ENCODE results near the gene PHAF1. TPM values are rescaled to one million over a fixed set of nuclear protein-coding genes. Genes with fewer than 3 reads are reported as not detected.

Gene PHAF1
- total and polyA plus RNA-seq, 10 donors = 5.5 to 44.0 (median 18.4) TPM

DNA sequence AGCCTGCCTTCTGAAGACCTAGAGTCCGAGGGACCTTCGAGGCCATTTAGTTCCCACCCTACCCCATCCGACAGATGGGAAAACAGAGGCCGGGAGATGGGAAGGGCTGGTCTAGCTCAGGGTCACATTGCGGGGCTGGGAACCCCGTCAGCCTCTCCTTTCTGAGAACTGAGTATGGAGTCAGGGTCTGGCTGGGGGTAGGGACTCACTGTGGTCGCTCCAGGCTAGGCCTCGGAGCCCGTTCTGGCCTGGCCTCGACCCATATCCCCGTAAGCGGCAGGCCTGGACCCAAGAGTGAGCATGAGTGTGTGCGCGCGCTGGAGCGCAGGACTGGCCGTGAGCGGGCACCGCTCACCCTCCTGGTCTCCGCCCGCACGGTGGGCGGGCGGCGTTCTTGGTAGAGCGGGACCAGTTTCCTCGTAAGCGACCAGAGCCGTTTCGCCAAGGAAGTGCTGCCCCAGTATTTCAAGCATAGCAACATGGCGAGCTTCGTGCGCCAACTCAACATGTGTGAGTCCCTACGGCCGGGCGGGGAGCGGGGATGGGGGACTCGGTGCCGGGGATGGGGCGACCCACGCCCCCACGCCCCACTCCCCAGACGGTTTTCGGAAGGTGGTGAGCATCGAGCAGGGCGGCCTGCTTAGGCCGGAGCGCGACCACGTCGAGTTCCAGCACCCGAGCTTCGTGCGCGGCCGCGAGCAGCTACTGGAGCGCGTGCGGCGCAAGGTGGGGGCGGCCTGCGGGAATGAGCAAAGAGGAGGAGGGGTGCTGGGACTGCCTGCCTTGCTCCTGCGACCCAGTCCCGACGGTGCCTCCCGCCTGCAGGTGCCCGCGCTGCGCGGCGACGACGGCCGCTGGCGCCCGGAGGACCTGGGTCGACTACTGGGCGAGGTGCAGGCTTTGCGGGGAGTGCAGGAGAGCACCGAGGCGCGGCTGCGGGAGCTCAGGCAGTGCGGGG is 55.7 kb downstream of the PHAF1 start:
- WGBS, 5 donors = 6 to 11% (median 9%) methylated on average over 29 to 85 of the region's 85 CpGs
- H3K27me3 ChIP-seq (replicated peaks in 1 of 7) = peaks cover 4 to 97% (median 80%) of the 10 kb centered on the region in 7 donors
- DNase-seq = no peak
- intact Hi-C loops (cut with DNase I; ENCODE audit: low total_unique reads) = no loop called here
- no peaks in the 10 kb centered on the region for H3K9me3 ChIP-seq
- no peak overlapping the region for H3K27ac ChIP-seq
- TF ChIP-seq, protein P1, sequence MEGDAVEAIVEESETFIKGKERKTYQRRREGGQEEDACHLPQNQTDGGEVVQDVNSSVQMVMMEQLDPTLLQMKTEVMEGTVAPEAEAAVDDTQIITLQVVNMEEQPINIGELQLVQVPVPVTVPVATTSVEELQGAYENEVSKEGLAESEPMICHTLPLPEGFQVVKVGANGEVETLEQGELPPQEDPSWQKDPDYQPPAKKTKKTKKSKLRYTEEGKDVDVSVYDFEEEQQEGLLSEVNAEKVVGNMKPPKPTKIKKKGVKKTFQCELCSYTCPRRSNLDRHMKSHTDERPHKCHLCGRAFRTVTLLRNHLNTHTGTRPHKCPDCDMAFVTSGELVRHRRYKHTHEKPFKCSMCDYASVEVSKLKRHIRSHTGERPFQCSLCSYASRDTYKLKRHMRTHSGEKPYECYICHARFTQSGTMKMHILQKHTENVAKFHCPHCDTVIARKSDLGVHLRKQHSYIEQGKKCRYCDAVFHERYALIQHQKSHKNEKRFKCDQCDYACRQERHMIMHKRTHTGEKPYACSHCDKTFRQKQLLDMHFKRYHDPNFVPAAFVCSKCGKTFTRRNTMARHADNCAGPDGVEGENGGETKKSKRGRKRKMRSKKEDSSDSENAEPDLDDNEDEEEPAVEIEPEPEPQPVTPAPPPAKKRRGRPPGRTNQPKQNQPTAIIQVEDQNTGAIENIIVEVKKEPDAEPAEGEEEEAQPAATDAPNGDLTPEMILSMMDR (IDR thresholded peaks at IDR 0.05 in 8 of 11, conservative IDR thresholded peaks at IDR 0.05 in 3 of 11) = no peak
- no peak for TF ChIP-seq POLR2A (IDR thresholded peaks at IDR 0.05)
- TF ChIP-seq POLR2AphosphoS5 (IDR thresholded peaks at IDR 0.05) = peak in 1 of 3 donors; percentile 52
- H3K4me3 ChIP-seq = peak overlapping the region in 2 of 8 donors; percentile 40 to 67
- peaks cover 52 to 78% (median 69%) of the 10 kb centered on the region in 6 donors for H3K4me1 ChIP-seq
- no peaks in the 10 kb centered on the region for H3K36me3 ChIP-seq

DNA sequence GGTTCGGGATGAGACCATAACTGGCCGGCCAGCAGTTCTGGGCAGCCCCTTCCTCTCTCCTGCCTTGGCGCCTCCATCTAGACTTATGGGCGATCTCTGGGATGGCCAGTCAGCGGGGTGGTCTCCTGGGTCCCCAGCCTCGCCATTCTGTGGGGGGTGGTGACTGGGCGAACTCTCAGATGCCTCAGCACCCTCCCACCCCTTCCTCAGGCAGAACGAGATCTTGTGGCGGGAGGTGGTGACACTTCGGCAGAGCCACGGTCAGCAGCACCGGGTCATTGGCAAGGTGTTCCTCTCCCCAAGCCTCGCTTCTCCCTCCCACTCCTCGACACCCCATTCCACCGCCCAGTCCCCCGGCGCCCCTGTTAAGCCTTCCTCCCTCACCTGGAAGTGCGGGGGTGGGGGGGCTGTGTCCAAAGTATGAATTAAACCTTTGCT is 56.4 kb downstream of the PHAF1 start:
- Histone ChIP-seq H3K27ac (no peak overlapping the region), H3K9me3 (no peaks in the 10 kb centered on the region), H3K4me3 (peak overlapping the region in 1 of 8 donors; percentile 67), H3K4me1 (peaks cover 49 to 78% (median 68%) of the 10 kb centered on the region in 6 donors), H3K27me3 (replicated peaks in 1 of 7) (peaks cover 4 to 100% (median 83%) of the 10 kb centered on the region in 7 donors), H3K36me3 (no peaks in the 10 kb centered on the region)
- DNase-seq = no peak
- 20 to 28% (median 24%) methylated on average over 11 to 18 of the region's 18 CpGs for WGBS, 5 donors
- intact Hi-C loops (cut with DNase I; ENCODE audit: low total_unique reads) = no loop called here
- TF ChIP-seq, protein P1 (IDR thresholded peaks at IDR 0.05 in 8 of 11, conservative IDR thresholded peaks at IDR 0.05 in 3 of 11) = no peak
- TF ChIP-seq POLR2A (IDR thresholded peaks at IDR 0.05) = no peak

DNA sequence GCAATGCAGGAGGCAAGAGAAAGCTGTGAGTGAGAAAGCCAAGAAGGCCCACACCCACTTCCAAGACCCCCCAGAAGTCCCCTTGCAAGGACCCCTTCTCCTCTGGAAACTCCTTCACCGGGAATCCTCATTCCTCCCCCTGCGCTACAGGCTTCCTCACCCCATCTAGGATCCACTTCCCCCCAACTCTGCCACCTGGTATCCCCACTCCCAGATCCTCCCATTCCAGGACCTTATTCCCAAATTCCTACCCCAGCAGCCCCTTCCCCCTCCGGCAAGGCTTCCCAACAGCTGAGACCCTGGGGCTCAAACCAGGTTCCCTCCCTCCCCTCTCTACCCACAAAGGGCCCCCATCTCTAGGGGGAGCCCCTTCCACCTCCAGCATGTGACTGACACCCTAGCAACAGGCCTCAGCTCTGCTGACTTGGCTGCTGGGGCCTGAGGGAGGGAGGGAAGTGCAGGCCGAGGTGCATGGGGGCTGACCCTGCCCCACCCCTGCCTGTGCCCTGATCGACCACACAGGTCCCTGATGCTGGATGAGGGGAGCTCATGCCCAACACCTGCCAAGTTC is 56.9 kb downstream of the PHAF1 start:
- Histone ChIP-seq H3K4me3 (no peak overlapping the region), H3K27me3 (replicated peaks in 1 of 7) (peaks cover 4 to 100% (median 78%) of the 10 kb centered on the region in 7 donors), H3K36me3 (no peaks in the 10 kb centered on the region), H3K9me3 (no peaks in the 10 kb centered on the region), H3K27ac (no peak overlapping the region), H3K4me1 (peaks cover 44 to 76% (median 65%) of the 10 kb centered on the region in 6 donors)
- 64 to 89% (median 66%) methylated on average over 4 to 5 of the region's 5 CpGs for WGBS, 5 donors
- intact Hi-C loops (cut with DNase I; ENCODE audit: low total_unique reads) = no loop called here
- no peak for TF ChIP-seq POLR2AphosphoS5 (IDR thresholded peaks at IDR 0.05)
- DNase-seq = no peak

DNA sequence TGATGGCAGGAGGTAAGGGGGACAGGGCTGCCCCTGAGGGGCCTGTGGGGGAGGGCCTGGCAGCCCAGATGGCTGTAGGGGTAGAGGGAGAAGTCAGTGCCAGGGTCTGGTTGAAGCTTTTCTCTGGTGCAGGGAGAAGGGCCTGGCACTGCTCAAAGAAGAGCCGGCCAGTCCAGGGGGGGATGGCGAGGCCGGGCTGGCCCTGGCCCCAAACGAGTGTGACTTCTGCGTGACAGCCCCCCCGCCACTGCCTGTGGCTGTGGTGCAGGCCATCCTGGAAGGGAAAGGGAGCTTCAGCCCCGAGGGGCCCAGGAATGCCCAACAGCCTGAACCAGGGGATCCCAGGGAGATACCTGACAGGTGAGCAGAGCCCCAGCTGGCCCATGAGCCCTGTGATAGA is 57.8 kb downstream of the PHAF1 start:
- intact Hi-C loops (cut with DNase I; ENCODE audit: low total_unique reads) = no loop called here
- Histone ChIP-seq H3K9me3 (no peaks in the 10 kb centered on the region), H3K27me3 (replicated peaks in 1 of 7) (peaks cover 4 to 100% (median 73%) of the 10 kb centered on the region in 7 donors), H3K4me1 (peaks cover 39 to 72% (median 58%) of the 10 kb centered on the region in 6 donors), H3K27ac (no peak overlapping the region), H3K36me3 (no peaks in the 10 kb centered on the region), H3K4me3 (no peak overlapping the region)
- 80 to 95% (median 88%) methylated on average over 3 to 7 of the region's 7 CpGs for WGBS, 5 donors
- no peak for DNase-seq
- TF ChIP-seq POLR2AphosphoS5 (IDR thresholded peaks at IDR 0.05) = no peak
- no peak for TF ChIP-seq POLR2A (IDR thresholded peaks at IDR 0.05)
